Measurements from ENCODE around the gene SMS. TPM values are rescaled to one million over a fixed set of nuclear protein-coding genes. Genes with fewer than 3 reads are reported as not detected.

The SMS gene
- total RNA-seq, 1 experiment from 2014 or later: 172 TPM

- BruUV-seq (replicated peaks): no TSS peak
- Histone ChIP-seq H3K36me3 (ENCODE audit: control insufficient read depth, insufficient read depth, low read length) (no peaks in the 10 kb centered on the region), H3K4me1 (ENCODE audit: control insufficient read depth, insufficient read depth, low read length) (peaks cover 8% of the 10 kb centered on the region; the same call in 1 of the 2 replicates), H3K27ac (ENCODE audit: low read length) (peak overlapping the region; percentile 60), H3K4me3 (ENCODE audit: low read depth in 2 of 2, low read length in 2 of 2) (no peak overlapping the region), H3K27me3 (ENCODE audit: control insufficient read depth, insufficient read depth, low read length) (no peaks in the 10 kb centered on the region), H3K9me3 (ENCODE audit: control insufficient read depth, insufficient read depth, low read depth, low read length) (no peaks in the 10 kb centered on the region)
- ChIA-PET CTCF (no interaction called here), POLR2A (no interaction called here)
- TF ChIP-seq CTCF (IDR thresholded peaks at IDR 0.05): no peak
- no peak for TF ChIP-seq TCF7L2 (IDR thresholded peaks at IDR 0.05; ENCODE audit: low read depth, low read length)
- no peak for TF ChIP-seq POLR2AphosphoS5 (IDR thresholded peaks at IDR 0.05; ENCODE audit: low read depth, low read length)
- no peak for TF ChIP-seq REST (IDR thresholded peaks at IDR 0.05; ENCODE audit: insufficient read depth in 1 of 2, low read depth in 2 of 2, low read length in 1 of 2)
- no peak for TF ChIP-seq SIN3A (IDR thresholded peaks at IDR 0.05; ENCODE audit: borderline replicate concordance, insufficient read depth, low read depth, low read length)
- DNase-seq (ENCODE audit: low read depth, low spot score) (no peak), ATAC-seq (no peak)
- intact Hi-C loops (cut with micrococcal nuclease; ENCODE audit: unreplicated experiment) (no loop called here), in situ Hi-C loops (cut with HindIII; ENCODE audit: low pct_unique_long_range_greater_than_20kb, low sequenced_read_pairs) (no loop called here)
These were observed 9.5 kb upstream of the SMS start for GRCh38 chrX:21930986-21931385.

- in situ Hi-C loops (cut with HindIII; ENCODE audit: low pct_unique_long_range_greater_than_20kb, low sequenced_read_pairs): no loop called here
- Histone ChIP-seq H3K27me3 (ENCODE audit: control insufficient read depth, insufficient read depth, low read length) (no peaks in the 10 kb centered on the region), H3K4me1 (ENCODE audit: control insufficient read depth, insufficient read depth, low read length) (peaks cover 5% of the 10 kb centered on the region; the same call in 1 of the 2 replicates), H3K36me3 (ENCODE audit: control insufficient read depth, insufficient read depth, low read length) (no peaks in the 10 kb centered on the region), H3K4me3 (ENCODE audit: low read depth in 2 of 2, low read length in 2 of 2) (no peak overlapping the region), H3K9me3 (ENCODE audit: control insufficient read depth, insufficient read depth, low read depth, low read length) (no peaks in the 10 kb centered on the region), H3K27ac (ENCODE audit: low read length) (peak overlapping the region; percentile 82)
- DNase-seq (ENCODE audit: low read depth, low spot score) (peak; percentile 64), ATAC-seq (peak; percentile 93)
- TF ChIP-seq TCF7L2 (IDR thresholded peaks at IDR 0.05; ENCODE audit: low read depth, low read length): no peak
- no peak for TF ChIP-seq SIN3A (IDR thresholded peaks at IDR 0.05; ENCODE audit: borderline replicate concordance, insufficient read depth, low read depth, low read length)
- no peak for TF ChIP-seq CTCF (IDR thresholded peaks at IDR 0.05)
- TF ChIP-seq POLR2AphosphoS5 (IDR thresholded peaks at IDR 0.05; ENCODE audit: low read depth, low read length): no peak
- TF ChIP-seq REST (IDR thresholded peaks at IDR 0.05; ENCODE audit: insufficient read depth in 1 of 2, low read depth in 2 of 2, low read length in 1 of 2): no peak
- no TSS peak for BruUV-seq (replicated peaks)
- ChIA-PET CTCF (no interaction called here), POLR2A (no interaction called here)
- intact Hi-C loops (cut with micrococcal nuclease; ENCODE audit: unreplicated experiment): no loop called here
These were observed 8.1 kb upstream of the SMS start for GRCh38 chrX:21932292-21933002.
